Astrocyte (in vitro differentiated cells and primary cell): Measurements from ENCODE around the gene RFESD. TPM values are rescaled to one million over a fixed set of nuclear protein-coding genes. Genes with fewer than 3 reads are reported as not detected.
A peak's percentile ranks its signal among the peaks of the same experiment; 100 is the strongest.

Source experiments
- DNase-seq: peaks from one replicate; pipeline ENCODE4 v3.0.0-alpha.2; 2010; ENCODE audit warnings: low read depth
- FAIRE-seq: peaks from 2 replicates; lab custom pipeline; 2011; peaks lifted over from hg19 to GRCh38; lab: Jason Lieb, UNC
- H2AFZ ChIP-seq: 2 replicates; pipeline ENCODE4 v1.6.0; 2012; ENCODE audit warnings: low read depth, low read length, inconsistent platforms
- H3K27ac ChIP-seq: 2 replicates; pipeline ENCODE4 v1.5.1; 2011; ENCODE audit warnings: low read depth, low read length, inconsistent platforms
- H3K27me3 ChIP-seq: 2 replicates; pipeline ENCODE4 v1.6.0; 2011; ENCODE audit warnings: low read length, inconsistent platforms; ENCODE audit not compliant: insufficient read depth
- H3K36me3 ChIP-seq: 2 replicates; pipeline ENCODE4 v1.5.1; 2011; ENCODE audit warnings: low read length, inconsistent platforms; ENCODE audit not compliant: insufficient read depth
- H3K4me1 ChIP-seq: 2 replicates; pipeline ENCODE4 v1.5.1; 2011; ENCODE audit warnings: low read length, inconsistent platforms; ENCODE audit not compliant: insufficient read depth
- H3K4me2 ChIP-seq: 2 replicates; pipeline ENCODE4 v1.6.0; 2012; ENCODE audit warnings: low read length, inconsistent platforms
- H3K4me3 ChIP-seq: 2 replicates; pipeline ENCODE4 v1.5.1; 2011; ENCODE audit warnings: low read depth, mild to moderate bottlenecking, low read length, inconsistent platforms; ENCODE audit not compliant: insufficient read depth
- H3K79me2 ChIP-seq: 2 replicates; pipeline ENCODE4 v1.6.0; 2012; ENCODE audit warnings: mild to moderate bottlenecking, low read length, inconsistent platforms; ENCODE audit not compliant: insufficient read depth
- H3K9ac ChIP-seq: 2 replicates; pipeline ENCODE4 v1.6.0; 2012; ENCODE audit warnings: mild to moderate bottlenecking, low read length, inconsistent platforms
- H3K9me3 ChIP-seq: 2 replicates; pipeline ENCODE4 v1.5.1; 2012; ENCODE audit warnings: low read depth, mild to moderate bottlenecking, low read length, inconsistent platforms; ENCODE audit not compliant: insufficient read depth
- H4K20me1 ChIP-seq: 2 replicates; pipeline ENCODE4 v1.6.0; 2012; ENCODE audit warnings: low read length, inconsistent platforms; ENCODE audit not compliant: insufficient read depth
- H3K27ac Mint-ChIP-seq: one replicate; pipeline ENCODE4 v1.8.0; 2021; ENCODE audit warnings: mild to moderate bottlenecking, mixed read lengths; ENCODE audit not compliant: unreplicated experiment
- H3K27me3 Mint-ChIP-seq: one replicate; pipeline ENCODE4 v1.8.0; 2021; ENCODE audit warnings: low read depth, mixed read lengths; ENCODE audit not compliant: unreplicated experiment
- H3K36me3 Mint-ChIP-seq: one replicate; pipeline ENCODE4 v1.8.0; 2021; ENCODE audit warnings: low read depth, mixed read lengths; ENCODE audit not compliant: unreplicated experiment
- H3K4me1 Mint-ChIP-seq: one replicate; pipeline ENCODE4 v1.8.0; 2021; ENCODE audit warnings: low read depth, mixed read lengths; ENCODE audit not compliant: unreplicated experiment
- H3K4me3 Mint-ChIP-seq: one replicate; pipeline ENCODE4 v1.8.0; 2021; ENCODE audit warnings: mild to moderate bottlenecking, moderate library complexity, mixed read lengths; ENCODE audit not compliant: unreplicated experiment
- H3K9me3 Mint-ChIP-seq: one replicate; pipeline ENCODE4 v1.8.0; 2021; ENCODE audit warnings: mild to moderate bottlenecking, mixed read lengths; ENCODE audit not compliant: unreplicated experiment
- CTCF ChIP-seq: IDR thresholded peaks from 2 replicates; pipeline ENCODE4 v1.5.1; 2011; ENCODE audit warnings: low read depth, mild to moderate bottlenecking, inconsistent platforms, low read length, moderate library complexity; ENCODE audit not compliant: insufficient read depth
- EZH2 ChIP-seq: IDR thresholded peaks from 2 replicates; pipeline ENCODE4 v1.6.1; 2012; ENCODE audit warnings: mild to moderate bottlenecking, low read length, inconsistent platforms; ENCODE audit not compliant: insufficient read depth
- total RNA-seq: library from RNA; stranded (reverse); gene quantifications from 2 replicates; pipeline ENCODE4 v1.2.1, GENCODE V29; 2021

RFESD gene
- total RNA-seq, 1 donor from 2014 or later: 2.2 TPM

- Mint-ChIP-seq H3K9me3 (peaks cover 5% of the 10 kb centered on the region), H3K27ac (peak overlapping the region; percentile 83), H3K4me1 (peaks cover 20% of the 10 kb centered on the region), H3K36me3 (no peaks in the 10 kb centered on the region), H3K4me3 (no peak overlapping the region), H3K27me3 (peaks cover 1% of the 10 kb centered on the region)
- FAIRE-seq (no peak), DNase-seq (no peak)
- H3K9ac ChIP-seq: no peak overlapping the region
- peaks cover 13% of the 10 kb centered on the region for H3K4me1 ChIP-seq
- no peak overlapping the region for H2AFZ ChIP-seq
- no peaks in the 10 kb centered on the region for H3K36me3 ChIP-seq
- no peak overlapping the region for H3K4me2 ChIP-seq
- peaks cover 3% of the 10 kb centered on the region for H3K9me3 ChIP-seq
- no peak overlapping the region for H3K27ac ChIP-seq
- H3K27me3 ChIP-seq: no peaks in the 10 kb centered on the region
- TF ChIP-seq EZH2 (no peak), CTCF (no peak)
- H3K79me2 ChIP-seq: no peaks in the 10 kb centered on the region
- no peak overlapping the region for H3K4me3 ChIP-seq
- H4K20me1 ChIP-seq: no peaks in the 10 kb centered on the region
Observed at GRCh38 chr5:95630394-95630917, 16.1 kb upstream of the RFESD start.

- H3K4me3 ChIP-seq: no peak overlapping the region
- H3K27ac Mint-ChIP-seq: peak overlapping the region; percentile 93
- FAIRE-seq (no peak), DNase-seq (peak; percentile 76)
- H3K9me3 ChIP-seq: peaks cover 3% of the 10 kb centered on the region
- H3K36me3 ChIP-seq: no peaks in the 10 kb centered on the region
- no peaks in the 10 kb centered on the region for H3K79me2 ChIP-seq
- H3K4me1 ChIP-seq: peaks cover 13% of the 10 kb centered on the region
- H3K27me3 Mint-ChIP-seq: no peaks in the 10 kb centered on the region
- H3K36me3 Mint-ChIP-seq: no peaks in the 10 kb centered on the region
- H3K4me3 Mint-ChIP-seq: no peak overlapping the region
- H3K9me3 Mint-ChIP-seq: peaks cover 5% of the 10 kb centered on the region
- no peak for TF ChIP-seq EZH2
- no peak for TF ChIP-seq CTCF
- H3K9ac ChIP-seq: no peak overlapping the region
- peaks cover 20% of the 10 kb centered on the region for H3K4me1 Mint-ChIP-seq
- peak overlapping the region; percentile 26 for H3K27ac ChIP-seq
- H4K20me1 ChIP-seq: no peaks in the 10 kb centered on the region
- no peaks in the 10 kb centered on the region for H3K27me3 ChIP-seq
- H2AFZ ChIP-seq: peak overlapping the region; percentile 52
- peak overlapping the region; percentile 9 for H3K4me2 ChIP-seq
Observed at GRCh38 chr5:95631255-95631958, 15.2 kb upstream of the RFESD start.
